ENCODE results near the gene RTN1. TPM values are rescaled to one million over a fixed set of nuclear protein-coding genes. Genes with fewer than 3 reads are reported as not detected.

The RTN1 gene
- total and polyA plus RNA-seq, 2 donors (not counting 1 experiment from before 2014, with no cell fraction given): 0.34 TPM; not detected in 1

DNA sequence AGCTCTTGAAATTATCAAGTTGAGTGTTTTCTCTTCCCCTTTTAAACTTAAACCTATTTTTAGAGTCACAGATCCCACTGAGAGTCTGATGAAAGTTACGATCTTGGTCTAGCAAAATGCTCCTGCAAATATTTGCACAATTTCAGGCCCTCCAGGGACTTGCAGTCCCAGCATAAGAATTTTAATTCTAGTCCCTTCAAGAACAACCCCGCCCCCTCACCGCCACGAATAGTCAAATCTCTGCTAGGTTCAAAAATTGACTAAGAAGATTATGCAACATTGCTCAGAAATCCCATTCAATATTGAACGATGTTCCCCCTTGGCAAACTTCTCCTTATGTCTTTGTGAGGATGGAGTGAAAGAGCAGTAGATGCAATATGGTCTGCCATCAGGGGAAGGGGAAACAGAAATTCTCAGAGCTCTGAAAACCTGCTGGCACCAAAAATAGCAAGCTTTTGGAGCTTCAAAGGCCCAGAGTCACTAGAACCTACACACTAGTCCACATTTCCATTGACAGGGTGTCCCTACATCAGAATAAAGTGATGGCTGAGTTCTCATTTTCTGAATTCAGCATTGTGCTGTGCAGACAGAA lies 166.4 kb downstream of the RTN1 start:
- Histone ChIP-seq H3K9ac (ENCODE audit: low read length) (no peak overlapping the region), H3K79me2 (ENCODE audit: control insufficient read depth, insufficient read depth, low read length) (no peaks in the 10 kb centered on the region), H3K4me1 (ENCODE audit: control insufficient read depth in 2 of 2, insufficient read depth in 2 of 2, low read length in 2 of 2) (no peaks in the 10 kb centered on the region), H3K4me2 (replicated peaks; ENCODE audit: low read depth, low read length, poor library complexity, severe bottlenecking) (no peak overlapping the region), H3K9me3 (ENCODE audit: control extremely low read depth in 1 of 3, control insufficient read depth in 2 of 3, insufficient read depth in 1 of 3, low read length in 2 of 3) (no peaks in the 10 kb centered on the region), H3K27ac (ENCODE audit: low read length in 2 of 2) (no peak overlapping the region), H3K4me3 (ENCODE audit: control extremely low read depth in 1 of 5, extremely low read depth in 1 of 5, insufficient read depth in 1 of 5, low read depth in 2 of 5, low read length in 4 of 5) (no peak overlapping the region), H3K27me3 (replicated peaks in 1 of 4; ENCODE audit: control extremely low read depth in 1 of 4, control insufficient read depth in 3 of 4, insufficient read depth in 4 of 4, low read length in 3 of 4) (no peaks in the 10 kb centered on the region), H3K36me3 (replicated peaks in 1 of 2; ENCODE audit: control extremely low read depth in 1 of 2, control insufficient read depth in 1 of 2, extremely low read depth in 1 of 2, insufficient read depth in 2 of 2, low read length in 1 of 2) (no peaks in the 10 kb centered on the region), H2AFZ (ENCODE audit: insufficient read depth, low read depth, low read length, poor library complexity, severe bottlenecking) (no peak overlapping the region), H4K20me1 (ENCODE audit: control insufficient read depth, insufficient read depth, low read length, poor library complexity, severe bottlenecking) (no peaks in the 10 kb centered on the region)
- 11% methylated on average over 1 of the region's 5 CpGs for WGBS (ENCODE audit: insufficient coverage)
- CTCF ChIA-PET: no interaction called here
- DNase-seq (no peak), ATAC-seq (ENCODE audit: low read depth) (no peak)
- TF ChIP-seq EZH2 (IDR thresholded peaks at IDR 0.05; ENCODE audit: borderline replicate concordance, insufficient read depth, low read depth, low read length, poor library complexity, severe bottlenecking) (no peak), CTCF (IDR thresholded peaks at IDR 0.05) (no peak)
- no peak overlapping the region for H3K27ac Mint-ChIP-seq
- no peaks in the 10 kb centered on the region for H3K4me1 Mint-ChIP-seq
- no peaks in the 10 kb centered on the region for H3K27me3 Mint-ChIP-seq
- POLR2A ChIA-PET: no interaction called here
- intact Hi-C loops (cut with micrococcal nuclease): no loop called here
- no peak overlapping the region for H3K4me3 Mint-ChIP-seq
- H3K9me3 Mint-ChIP-seq (ENCODE audit: insufficient read depth): no peaks in the 10 kb centered on the region

DNA sequence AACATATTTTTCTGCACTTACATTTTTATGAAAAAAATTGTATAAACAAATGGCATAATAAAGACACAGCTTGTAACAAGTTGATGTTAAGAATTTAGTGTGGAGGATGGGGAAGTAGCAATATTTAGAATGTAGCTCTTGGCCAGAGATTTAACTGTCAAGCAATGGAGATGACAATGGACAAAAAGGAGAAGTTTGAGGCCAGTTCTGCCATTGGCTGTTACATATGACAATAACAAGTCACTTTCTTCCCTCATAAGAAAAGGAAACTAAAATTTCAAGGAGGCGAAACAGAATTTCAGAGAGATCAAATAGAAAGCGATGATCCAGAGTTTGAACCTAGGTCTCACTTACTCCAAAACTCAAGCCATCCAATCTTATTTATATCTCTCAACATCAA lies 171.1 kb downstream of the RTN1 start:
- no peak overlapping the region for H3K27ac ChIP-seq (ENCODE audit: low read length in 2 of 2)
- H3K4me1 Mint-ChIP-seq: no peaks in the 10 kb centered on the region
- no peaks in the 10 kb centered on the region for H3K36me3 ChIP-seq (replicated peaks in 1 of 2; ENCODE audit: control extremely low read depth in 1 of 2, control insufficient read depth in 1 of 2, extremely low read depth in 1 of 2, insufficient read depth in 2 of 2, low read length in 1 of 2)
- ATAC-seq (ENCODE audit: low read depth): no peak
- intact Hi-C loops (cut with micrococcal nuclease): no loop called here
- no peaks in the 10 kb centered on the region for H3K27me3 Mint-ChIP-seq
- H3K9ac ChIP-seq (ENCODE audit: low read length): no peak overlapping the region
- H2AFZ ChIP-seq (ENCODE audit: insufficient read depth, low read depth, low read length, poor library complexity, severe bottlenecking): no peak overlapping the region
- no peaks in the 10 kb centered on the region for H3K9me3 ChIP-seq (ENCODE audit: control extremely low read depth in 1 of 3, control insufficient read depth in 2 of 3, insufficient read depth in 1 of 3, low read length in 2 of 3)
- no peak overlapping the region for H3K4me2 ChIP-seq (replicated peaks; ENCODE audit: low read depth, low read length, poor library complexity, severe bottlenecking)
- H3K9me3 Mint-ChIP-seq (ENCODE audit: insufficient read depth): no peaks in the 10 kb centered on the region
- no peak for TF ChIP-seq CTCF (IDR thresholded peaks at IDR 0.05)
- no peak for TF ChIP-seq EZH2 (IDR thresholded peaks at IDR 0.05; ENCODE audit: borderline replicate concordance, insufficient read depth, low read depth, low read length, poor library complexity, severe bottlenecking)
- no peaks in the 10 kb centered on the region for H3K4me1 ChIP-seq (ENCODE audit: control insufficient read depth in 2 of 2, insufficient read depth in 2 of 2, low read length in 2 of 2)
- H3K27me3 ChIP-seq (replicated peaks in 1 of 4; ENCODE audit: control extremely low read depth in 1 of 4, control insufficient read depth in 3 of 4, insufficient read depth in 4 of 4, low read length in 3 of 4): no peaks in the 10 kb centered on the region
- WGBS (ENCODE audit: insufficient coverage): 91% methylated on average over 2 of the region's 2 CpGs
- no peaks in the 10 kb centered on the region for H4K20me1 ChIP-seq (ENCODE audit: control insufficient read depth, insufficient read depth, low read length, poor library complexity, severe bottlenecking)
- no peak overlapping the region for H3K27ac Mint-ChIP-seq
- ChIA-PET CTCF (no interaction called here), POLR2A (no interaction called here)
- no peak overlapping the region for H3K4me3 ChIP-seq (ENCODE audit: control extremely low read depth in 1 of 5, extremely low read depth in 1 of 5, insufficient read depth in 1 of 5, low read depth in 2 of 5, low read length in 4 of 5)
- H3K79me2 ChIP-seq (ENCODE audit: control insufficient read depth, insufficient read depth, low read length): no peaks in the 10 kb centered on the region
- H3K4me3 Mint-ChIP-seq: no peak overlapping the region
- DNase-seq: no peak
